Endothelial cell of umbilical vein (primary cell): ENCODE results near the gene CHMP5. TPM values are rescaled to one million over a fixed set of nuclear protein-coding genes. Genes with fewer than 3 reads are reported as not detected.

Experiments used
- BruUV-seq: library from RNA; stranded (reverse); fragments of 400-500 nt; replicated peaks from 2 replicates; lab custom pipeline; 2021; lab: Mats Ljungman, UMichigan
- CTCF ChIA-PET: fragments of 300-600, 350-600 bp; sonication (Branson Sonifier 250); formaldehyde crosslinking; loops from one replicate; lab custom pipeline; 2021; ENCODE audit warnings: antibody characterized with exemption, inconsistent platforms; lab: Charles Lee
- POLR2A ChIA-PET: fragments of 300-600, 350-600 bp; sonication (Branson Sonifier 250); formaldehyde crosslinking; loops from one replicate; lab custom pipeline; 2021; ENCODE audit warnings: antibody characterized with exemption, inconsistent platforms; lab: Charles Lee
- DNase-seq: peaks from one replicate; pipeline ENCODE4 v3.0.0-alpha.2; 2011; ENCODE audit warnings: low read depth, low spot score
- FAIRE-seq: peaks from 2 replicates; lab custom pipeline; 2011; peaks lifted over from hg19 to GRCh38; lab: Jason Lieb, UNC
- H2AFZ ChIP-seq: 2 replicates; pipeline ENCODE4 v1.6.0; 2012; ENCODE audit warnings: low read depth, low read length, control low read depth, inconsistent platforms
- H3K27ac ChIP-seq: 2 replicates; pipeline ENCODE4 v1.5.1; 2011; ENCODE audit warnings: low read depth, mild to moderate bottlenecking, control low read depth, low read length, moderate library complexity; ENCODE audit not compliant: insufficient read depth
- H3K27me3 ChIP-seq, 2 experiments: 2 replicates each; pipeline versions ENCODE4 v1.6.0 to v1.6.1; 2011; ENCODE audit warnings: low read length in 2 of 2, mixed read lengths in 1 of 2; ENCODE audit not compliant: control insufficient read depth in 2 of 2, insufficient read depth in 2 of 2
- H3K36me3 ChIP-seq, 2 experiments: 2 replicates in 1 of 2; 3 replicates in 1 of 2; pipeline ENCODE4 v1.5.1; 2011; ENCODE audit warnings: low read length in 2 of 2, mild to moderate bottlenecking in 1 of 2, moderate library complexity in 1 of 2; ENCODE audit not compliant: control insufficient read depth in 2 of 2, insufficient read depth in 2 of 2; ENCODE audit errors: extremely low read depth in 1 of 2
- H3K4me1 ChIP-seq: 3 replicates; pipeline ENCODE4 v1.5.1; 2011; ENCODE audit warnings: mild to moderate bottlenecking, low read length; ENCODE audit not compliant: control insufficient read depth, insufficient read depth; ENCODE audit errors: extremely low read depth
- H3K4me2 ChIP-seq: 2 replicates; pipeline ENCODE4 v1.6.1; 2011; ENCODE audit warnings: low read length, control low read depth, mixed read lengths; ENCODE audit not compliant: insufficient read depth
- H3K4me3 ChIP-seq, 3 experiments: fragments of 200-600 bp in 1 of 3; sonication (generic), shearing (Covaris generic) in 1 of 3; replicated peaks in 1 of 3; 2 replicates each; pipeline ENCODE4 v1.5.1; 2011 to 2016; ENCODE audit warnings: control low read depth in 3 of 3, low read length in 3 of 3, mild to moderate bottlenecking in 2 of 3, inconsistent platforms in 1 of 3, low read depth in 1 of 3, moderate library complexity in 1 of 3; ENCODE audit not compliant: insufficient read depth in 1 of 3
- H3K79me2 ChIP-seq: 2 replicates; pipeline ENCODE4 v1.6.0; 2012; ENCODE audit warnings: low read length, inconsistent platforms; ENCODE audit not compliant: control insufficient read depth, insufficient read depth
- H3K9ac ChIP-seq: replicated peaks from 2 replicates; pipeline ENCODE3; 2011; ENCODE audit warnings: low read length, control low read depth; ENCODE audit not compliant: insufficient read depth; ENCODE audit errors: extremely low read depth
- H3K9me1 ChIP-seq: replicated peaks from 3 replicates; pipeline ENCODE4 v1.6.0; 2011; ENCODE audit warnings: mild to moderate bottlenecking, low read length; ENCODE audit not compliant: control insufficient read depth, insufficient read depth; ENCODE audit errors: extremely low read depth
- H3K9me3 ChIP-seq: replicated peaks from 2 replicates; pipeline ENCODE4 v1.5.1; 2012; ENCODE audit warnings: low read length, inconsistent platforms; ENCODE audit not compliant: control insufficient read depth, insufficient read depth
- H4K20me1 ChIP-seq: replicated peaks from 2 replicates; pipeline ENCODE3; 2011; ENCODE audit warnings: mild to moderate bottlenecking, low read length; ENCODE audit not compliant: control insufficient read depth, insufficient read depth; ENCODE audit errors: extremely low read depth
- CTCF ChIP-seq, 2 donors: IDR thresholded peaks; 1 replicate in 1 of 2; 2 replicates in 1 of 2; pipeline ENCODE4 v1.5.1; 2011; ENCODE audit warnings: low read length in 2 of 2, mild to moderate bottlenecking in 2 of 2, moderate library complexity in 2 of 2, control low read depth in 1 of 2, inconsistent platforms in 1 of 2, low read depth in 1 of 2; ENCODE audit not compliant: insufficient read depth in 1 of 2; ENCODE audit errors: extremely low read depth in 1 of 2
- EZH2 ChIP-seq: IDR thresholded peaks from 2 replicates; pipeline ENCODE4 v1.6.1; 2012; ENCODE audit warnings: borderline replicate concordance, low read depth, mild to moderate bottlenecking, moderate library complexity, low read length, inconsistent platforms; ENCODE audit not compliant: severe bottlenecking
- FOS ChIP-seq: IDR thresholded peaks from 2 replicates; pipeline ENCODE4 v1.6.1; 2011; ENCODE audit warnings: mild to moderate bottlenecking, low read length, moderate library complexity, borderline replicate concordance; ENCODE audit not compliant: insufficient read depth
- GATA2 ChIP-seq: IDR thresholded peaks from 2 replicates; pipeline ENCODE4 v1.7.0; 2011; ENCODE audit warnings: low read depth, mild to moderate bottlenecking, moderate library complexity, mixed read lengths, low read length; ENCODE audit not compliant: insufficient read length, insufficient read depth
- JUN ChIP-seq: IDR thresholded peaks from 2 replicates; pipeline ENCODE4 v1.6.1; 2011; ENCODE audit warnings: borderline replicate concordance, low read depth; ENCODE audit not compliant: insufficient read length, insufficient read depth
- MAX ChIP-seq: IDR thresholded peaks from 2 replicates; pipeline ENCODE4 v1.6.1; 2011; ENCODE audit not compliant: insufficient read depth, insufficient read length
- MYC ChIP-seq: IDR thresholded peaks from one replicate; pipeline ENCODE4 v1.6.1; 2011; ENCODE audit warnings: mild to moderate bottlenecking, low read depth, low read length
- POLR2A ChIP-seq: IDR thresholded peaks from 2 replicates; pipeline ENCODE4 v1.6.1; 2012; ENCODE audit warnings: low read depth, mild to moderate bottlenecking, control low read depth, low read length
- POLR2AphosphoS5 ChIP-seq: IDR thresholded peaks from 2 replicates; pipeline ENCODE4 v1.6.1; 2012; ENCODE audit warnings: low read depth, mild to moderate bottlenecking, control low read depth, low read length, moderate library complexity; ENCODE audit not compliant: insufficient read depth
- dilution Hi-C: fragments of 300-500 bp; cut with MboI; formaldehyde crosslinking; loops from one replicate; pipeline ENCODE4 v1.15.0; 2019; ENCODE audit warnings: low sequenced_read_pairs; ENCODE audit not compliant: extremely low pct_ligation_motif_present
- intact Hi-C: fragments of 100-400 bp; cut with micrococcal nuclease; formaldehyde crosslinking; loops from one replicate; pipeline ENCODE4 v1.10.0; 2022
- polyA plus RNA-seq, 4 experiments: library from polyadenylated mRNA; depleted of rRNA in 3 of 4; stranded (reverse) in 3 of 4; unstranded in 1 of 4; fragments of >200 nt; gene quantifications; 2 replicates each; pipeline versions ENCODE4 v1.2.1 to v1.2.3, GENCODE V29; 2011 to 2012; ENCODE audit warnings: missing spikeins in 1 of 4
- total RNA-seq: library from RNA; stranded (reverse); gene quantifications from 2 replicates; pipeline ENCODE4 v1.2.3, GENCODE V29; 2021

Gene CHMP5
- total and polyA plus RNA-seq, 2 donors (not counting 3 experiments of a cell fraction or from before 2014, with no cell fraction given) = 33.2 to 55.8 TPM

- no TSS peak for BruUV-seq
- dilution Hi-C loops = no loop called here
- FAIRE-seq = no peak
Measured at GRCh38 chr9:33244137-33244784, 20.6 kb upstream of the CHMP5 start.

More at GRCh38 chr9:33244137-33244784, 20.6 kb upstream of the CHMP5 start:
- intact Hi-C loops = no loop called here
- POLR2A ChIA-PET = no interaction called here
- no peak for DNase-seq
- no peaks in the 10 kb centered on the region for H3K9me3 ChIP-seq
- no peak overlapping the region for H2AFZ ChIP-seq
- H3K4me2 ChIP-seq = no peak overlapping the region
- H4K20me1 ChIP-seq = no peaks in the 10 kb centered on the region
- no peak for TF ChIP-seq EZH2
- no peak for TF ChIP-seq POLR2AphosphoS5
- TF ChIP-seq JUN = no peak
- no peak for TF ChIP-seq MAX
- TF ChIP-seq FOS = no peak
- TF ChIP-seq GATA2 = no peak
- no peak for TF ChIP-seq CTCF (IDR thresholded peaks at IDR 0.05; ENCODE audit: extremely low read depth in 1 of 2, insufficient read depth in 1 of 2, low read depth in 1 of 2, low read length in 2 of 2)
- TF ChIP-seq POLR2A = no peak
- no peak for TF ChIP-seq MYC
- peaks cover 0 to 4% of the 10 kb centered on the region in 2 experiments for H3K27me3 ChIP-seq
- no peaks in the 10 kb centered on the region for H3K79me2 ChIP-seq
- no peaks in the 10 kb centered on the region for H3K36me3 ChIP-seq
- CTCF ChIA-PET = no interaction called here
- no peak overlapping the region for H3K27ac ChIP-seq
- H3K4me1 ChIP-seq = no peaks in the 10 kb centered on the region
- H3K9ac ChIP-seq = no peak overlapping the region
- H3K4me3 ChIP-seq = no peak overlapping the region
- no peaks in the 10 kb centered on the region for H3K9me1 ChIP-seq
